Astrocyte of the spinal cord (primary cell): ENCODE results near the gene DBNDD1.
A peak's percentile ranks its signal among the peaks of the same experiment; 100 is the strongest.
"Not testable (repeated sequence)": the region's sequence is repeated elsewhere in the genome, so short reads cannot be mapped to it uniquely, and the experiment has no call there.

Experiments used
- DNase-seq: peaks from one replicate; pipeline ENCODE4 v3.0.0; 2011; ENCODE audit warnings: low read depth, low spot score
- H3K4me3 ChIP-seq: 2 replicates; pipeline ENCODE4 v1.5.1; 2011; ENCODE audit warnings: low read depth, mild to moderate bottlenecking, low read length, moderate library complexity
- in situ Hi-C: cut with HindIII; loops from 2 replicates; pipeline ENCODE4 v1.10.0; 2017; ENCODE audit warnings: low sequenced_read_pairs
- TF ChIP-seq, protein P1 (sequence below): IDR thresholded peaks from 2 replicates; pipeline ENCODE4 v1.5.1; 2012; ENCODE audit warnings: low read depth, mild to moderate bottlenecking, low read length, inconsistent platforms

Gene DBNDD1

DNA sequence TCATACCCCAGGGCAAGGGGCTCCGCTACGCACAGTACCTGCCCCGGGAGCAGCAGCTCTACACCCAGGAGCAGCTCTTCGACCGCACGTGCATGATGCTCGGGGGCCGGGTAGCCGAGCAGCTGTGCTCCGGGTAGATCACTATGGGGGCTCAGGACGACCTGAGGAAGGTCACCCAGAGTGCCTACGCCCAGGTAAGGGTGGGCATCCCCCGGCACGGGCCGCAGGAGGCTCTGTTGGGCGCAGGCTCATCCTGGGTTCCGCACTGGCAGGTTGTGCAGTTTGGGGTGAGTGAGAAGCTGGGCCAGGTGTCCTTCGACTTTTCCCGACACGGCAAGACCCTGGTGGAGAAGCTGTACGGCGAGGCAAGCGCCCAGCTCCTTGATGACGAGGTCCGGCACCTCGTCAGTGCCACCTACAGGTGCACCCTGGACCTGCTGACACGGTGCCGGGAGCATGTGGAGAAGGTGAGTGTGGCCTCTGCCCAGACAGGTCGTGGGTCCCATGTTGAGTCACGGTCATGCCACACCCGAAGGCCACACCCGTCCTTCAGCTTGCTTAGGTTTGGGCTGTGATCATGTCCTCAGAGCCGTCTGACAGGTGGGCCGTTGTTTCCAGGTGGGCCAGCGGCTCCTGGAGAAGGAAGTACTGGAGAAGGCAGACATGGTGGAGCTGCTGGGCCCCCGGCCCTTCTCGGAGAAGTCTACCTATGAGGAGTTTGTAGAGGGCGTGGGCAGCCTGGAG is 19.3 kb downstream of the DBNDD1 start:
- TF ChIP-seq, protein P1, sequence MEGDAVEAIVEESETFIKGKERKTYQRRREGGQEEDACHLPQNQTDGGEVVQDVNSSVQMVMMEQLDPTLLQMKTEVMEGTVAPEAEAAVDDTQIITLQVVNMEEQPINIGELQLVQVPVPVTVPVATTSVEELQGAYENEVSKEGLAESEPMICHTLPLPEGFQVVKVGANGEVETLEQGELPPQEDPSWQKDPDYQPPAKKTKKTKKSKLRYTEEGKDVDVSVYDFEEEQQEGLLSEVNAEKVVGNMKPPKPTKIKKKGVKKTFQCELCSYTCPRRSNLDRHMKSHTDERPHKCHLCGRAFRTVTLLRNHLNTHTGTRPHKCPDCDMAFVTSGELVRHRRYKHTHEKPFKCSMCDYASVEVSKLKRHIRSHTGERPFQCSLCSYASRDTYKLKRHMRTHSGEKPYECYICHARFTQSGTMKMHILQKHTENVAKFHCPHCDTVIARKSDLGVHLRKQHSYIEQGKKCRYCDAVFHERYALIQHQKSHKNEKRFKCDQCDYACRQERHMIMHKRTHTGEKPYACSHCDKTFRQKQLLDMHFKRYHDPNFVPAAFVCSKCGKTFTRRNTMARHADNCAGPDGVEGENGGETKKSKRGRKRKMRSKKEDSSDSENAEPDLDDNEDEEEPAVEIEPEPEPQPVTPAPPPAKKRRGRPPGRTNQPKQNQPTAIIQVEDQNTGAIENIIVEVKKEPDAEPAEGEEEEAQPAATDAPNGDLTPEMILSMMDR: peak; percentile 10
- in situ Hi-C loops: no loop called here
- H3K4me3 ChIP-seq: no peak overlapping the region
- no peak for DNase-seq

DNA sequence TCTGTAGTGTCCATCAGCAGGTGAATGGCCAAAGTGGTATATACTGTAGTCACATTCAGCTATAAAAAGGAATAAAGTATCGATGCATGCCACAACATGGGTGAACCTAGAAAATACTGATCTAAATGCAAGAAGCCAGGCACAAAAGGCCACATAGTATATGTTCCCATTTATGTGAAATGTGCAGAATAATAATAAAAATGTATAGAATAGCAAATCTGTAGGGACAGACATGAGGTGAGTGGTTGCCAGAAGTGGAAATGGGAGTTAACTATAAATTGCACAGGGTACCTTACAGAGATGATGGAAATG is 23.1 kb downstream of the DBNDD1 start:
- H3K4me3 ChIP-seq: no peak overlapping the region
- DNase-seq: no peak
- in situ Hi-C loops: no loop called here
- TF ChIP-seq, protein P1: no peak

DNA sequence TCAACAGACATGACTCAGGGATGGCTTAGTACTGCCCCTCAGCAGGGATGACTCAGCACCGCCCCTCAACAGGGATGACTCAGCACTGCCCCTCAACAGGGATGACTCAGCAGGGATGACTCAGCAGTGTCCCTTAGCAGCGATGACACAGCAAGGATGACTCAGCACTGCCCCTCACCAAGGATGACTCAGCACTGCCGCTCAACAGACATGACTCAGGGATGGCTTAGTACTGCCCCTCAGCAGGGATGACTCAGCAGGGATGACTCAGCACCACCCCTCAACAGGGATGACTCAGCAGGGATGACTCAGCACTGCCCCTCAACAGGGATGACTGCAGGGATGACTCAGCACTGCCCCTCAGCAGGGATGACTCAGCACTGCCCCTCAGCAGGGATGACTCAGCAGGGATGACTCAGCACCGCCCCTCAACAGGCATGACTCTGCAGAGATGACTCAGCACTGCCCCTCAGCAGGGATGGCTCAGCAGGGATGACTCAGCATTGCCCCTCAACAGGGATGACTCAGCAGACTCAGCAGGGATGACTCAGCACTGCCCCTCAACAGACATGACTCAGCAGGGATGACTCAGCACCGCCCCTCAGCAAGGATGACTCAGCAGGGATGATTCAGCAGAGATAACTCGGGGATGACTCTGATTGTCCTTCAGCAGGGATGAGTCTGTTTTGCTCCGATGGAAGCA is 23.6 kb downstream of the DBNDD1 start:
- peak; percentile 58 for DNase-seq
- in situ Hi-C loops, H3K4me3 ChIP-seq: not testable (repeated sequence)

DNA sequence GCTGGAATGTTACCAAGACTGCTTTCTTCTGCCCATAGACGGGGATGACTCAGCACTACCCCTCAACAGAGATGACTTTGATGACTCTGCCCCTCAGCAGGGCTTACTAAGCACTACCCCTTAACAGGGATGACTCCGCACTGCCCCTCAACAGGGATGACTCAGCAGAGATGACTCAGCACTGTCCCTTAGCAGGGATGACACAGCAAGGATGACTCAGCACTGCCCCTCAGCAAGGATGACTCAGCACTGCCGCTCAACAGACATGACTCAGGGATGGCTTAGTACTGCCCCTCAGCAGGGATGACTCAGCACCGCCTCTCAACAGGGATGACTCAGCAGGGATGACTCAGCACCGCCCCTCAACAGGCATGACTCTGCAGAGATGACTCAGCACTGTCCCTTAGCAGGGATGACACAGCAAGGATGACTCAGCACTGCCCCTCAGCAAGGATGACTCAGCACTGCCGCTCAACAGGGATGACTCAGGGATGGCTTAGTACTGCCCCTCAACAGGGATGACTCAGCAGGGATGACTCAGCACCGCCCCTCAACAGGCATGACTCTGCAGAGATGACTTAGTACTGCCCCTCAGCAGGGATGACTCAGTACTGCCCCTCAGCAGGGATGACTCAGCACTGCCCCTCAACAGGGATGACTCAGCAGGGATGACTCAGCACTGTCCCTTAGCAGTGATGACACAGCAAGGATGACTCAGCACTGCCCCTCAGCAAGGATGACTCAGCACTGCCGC is 24.4 kb downstream of the DBNDD1 start:
- in situ Hi-C loops, H3K4me3 ChIP-seq: not testable (repeated sequence)
- DNase-seq: peak; percentile 64

DNA sequence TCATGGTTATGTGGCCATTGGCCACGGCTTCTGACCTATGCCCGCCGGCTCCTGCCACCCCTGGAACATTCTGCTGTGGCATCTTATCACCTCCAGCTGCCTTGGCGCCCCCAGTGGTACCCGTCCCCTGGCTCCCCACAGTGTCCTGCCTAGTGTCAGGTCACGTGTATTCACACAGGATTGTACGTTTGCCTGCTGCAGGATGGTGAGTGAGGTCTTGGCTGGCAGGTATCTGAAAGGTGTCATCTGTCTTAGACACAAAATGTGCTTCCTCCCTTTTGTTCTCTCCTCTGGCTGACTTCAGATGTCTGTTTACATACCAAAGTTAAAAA is 24.9 kb downstream of the DBNDD1 start:
- in situ Hi-C loops: no loop called here
- no peak overlapping the region for H3K4me3 ChIP-seq
- DNase-seq: no peak
- TF ChIP-seq, protein P1: no peak

DNA sequence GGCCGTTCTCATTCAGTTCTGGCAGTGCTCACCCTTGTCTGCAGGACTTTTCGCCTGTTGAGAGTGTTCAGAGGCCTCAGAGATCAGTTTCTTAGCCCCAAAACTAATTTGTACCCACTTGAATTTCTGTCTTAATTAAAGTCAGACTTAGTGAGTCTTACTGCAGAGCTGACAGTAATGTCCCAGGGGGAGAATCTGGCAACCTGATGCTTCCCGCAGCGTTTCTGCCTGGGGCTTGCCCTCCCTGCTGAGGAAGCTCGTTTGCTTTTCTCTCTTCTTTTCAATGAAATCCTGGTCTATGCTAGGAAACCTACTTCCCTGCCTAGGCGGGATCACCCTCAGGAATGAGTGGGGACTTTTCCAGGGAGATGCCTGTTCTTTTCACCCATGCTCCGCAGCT is 25.3 kb downstream of the DBNDD1 start:
- in situ Hi-C loops: no loop called here

DNA sequence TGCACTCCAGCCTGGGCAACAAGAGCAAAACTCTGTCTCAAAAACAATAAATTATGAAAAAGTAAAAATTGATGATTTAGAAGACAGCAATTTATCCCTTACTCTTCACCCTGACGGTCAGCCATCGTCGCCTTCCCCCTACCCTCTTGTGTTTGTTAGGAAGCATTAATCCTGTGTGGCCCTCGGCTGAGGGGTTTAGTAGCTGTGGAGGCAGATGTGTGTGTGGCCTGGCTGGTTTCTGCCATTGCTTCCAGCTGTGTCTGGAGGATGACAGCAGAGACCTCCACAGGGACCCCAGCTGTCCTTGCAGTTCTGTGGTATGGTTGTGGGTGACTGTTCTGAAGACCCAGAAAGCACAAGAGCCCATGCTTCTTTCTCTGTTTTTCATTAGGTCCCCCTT is 25.9 kb downstream of the DBNDD1 start:
- no peak for DNase-seq
- H3K4me3 ChIP-seq: no peak overlapping the region
- in situ Hi-C loops: no loop called here
- TF ChIP-seq, protein P1: no peak

More for the DNA sequence above, 25.3 kb downstream of the DBNDD1 start:
- H3K4me3 ChIP-seq: no peak overlapping the region
- no peak for DNase-seq
- TF ChIP-seq, protein P1: no peak
